Right lobe of liver (tissue), 6 donors: ENCODE data around the gene PINK1. TPM values are rescaled to one million over a fixed set of nuclear protein-coding genes. Genes with fewer than 3 reads are reported as not detected.

Source experiments
- ATAC-seq, 4 donors: fragments of 200-7000 bp; cut with Tn5 transposase; one replicate each; pipeline ENCODE4 v1.9.1; 2020; ENCODE audit warnings: mild to moderate bottlenecking in 4 of 4, moderate library complexity in 4 of 4
- DNase-seq, 3 donors: peaks; one replicate each; pipeline ENCODE4 v3.0.0-alpha.2; 2020
- H3K27ac ChIP-seq, 3 donors: fragments of 200-600 bp; one replicate each; pipeline ENCODE4 v1.8.0; 2022
- H3K27me3 ChIP-seq, 2 donors: fragments of 200-600 bp; one replicate each; pipeline ENCODE4 v1.8.0; 2022
- H3K36me3 ChIP-seq, 4 donors: fragments of 200-600 bp; sonication (generic) in 1 of 4; one replicate each; pipeline versions ENCODE4 v1.5.1 to v1.8.0; 2017 to 2022; ENCODE audit warnings: control low read depth in 1 of 4
- H3K4me1 ChIP-seq, 4 donors: fragments of 200-600 bp; sonication (generic) in 1 of 4; one replicate each; pipeline versions ENCODE4 v1.5.1 to v1.8.0; 2017 to 2022; ENCODE audit warnings: control low read depth in 1 of 4
- H3K4me3 ChIP-seq, 3 donors: fragments of 200-600 bp; one replicate each; pipeline ENCODE4 v1.8.0; 2022
- H3K9me3 ChIP-seq, 4 donors: fragments of 200-600 bp; sonication (generic) in 1 of 4; one replicate each; pipeline versions ENCODE4 v1.5.1 to v1.8.0; 2017 to 2022; ENCODE audit warnings: control low read depth in 1 of 4
- CTCF ChIP-seq, 4 donors: fragments of 200-600 bp in 3 of 4; fragments of 450-650 bp in 1 of 4; IDR thresholded peaks; one replicate each; pipeline versions ENCODE4 v1.5.1 to v1.8.0; 2016 to 2022; ENCODE audit warnings: antibody characterized with exemption in 4 of 4, mild to moderate bottlenecking in 2 of 4
- POLR2A ChIP-seq: fragments of 450-650 bp; IDR thresholded peaks from one replicate; pipeline ENCODE4 v1.6.1; 2017; ENCODE audit warnings: antibody characterized with exemption, mild to moderate bottlenecking
- WGBS: methylation state at CpG from one replicate; pipeline ENCODE4 v1.1.6; 2018; ENCODE audit warnings: low coverage, low lambda C conversion rate; ENCODE audit not compliant: insufficient coverage; ENCODE audit errors: missing lambda C conversion rate; 5-methylcytosine and 5-hydroxymethylcytosine counted together
- intact Hi-C, 2 donors: fragments of 100-400 bp; cut with DNase I; formaldehyde crosslinking; loops; one replicate each; pipeline versions ENCODE4 v1.11.2 to v1.14.1; 2022
- total RNA-seq, 6 experiments: library from RNA; depleted of rRNA in 2 of 6; stranded (reverse); fragments of >200 nt in 2 of 6; fragmentation: NEBNext Ultra II Directional in 3 of 6; extraction: Animal tissue kit (Norgen Biotek cat#: 25700) in 3 of 6; gene quantifications; one replicate each; pipeline versions ENCODE4 v1.1.0 to v1.2.4, GENCODE V29; 2016 to 2023
- donor health status: DM: no; HTN: yes; CAD: no.
- donor health status: DM: no; HTN: no; CAD: no.
- donor health status: DM: no; HTN: no; CAD: no.
- donor health status: DM: no; HTN: yes; CAD: no.
- donor health status: DM: no; HTN: yes; CAD: no.

Gene PINK1
- total RNA-seq, 6 experiments from 2014 or later, result 67.3 to 94.1 (median 83.0) TPM

- 0% methylated on average over 10 of the region's 58 CpGs for WGBS
- intact Hi-C loops, result no loop called here
- peak; percentile 97 for DNase-seq
- peaks cover 0 to 14% (median 6%) of the 10 kb centered on the region in 4 donors for H3K36me3 ChIP-seq
- no peaks in the 10 kb centered on the region for H3K27me3 ChIP-seq
- TF ChIP-seq CTCF (IDR thresholded peaks at IDR 0.05), result peak; percentile 10 to 56 (median 54)
- TF ChIP-seq POLR2A, result peak; percentile 46
- H3K27ac ChIP-seq, result peak within 1 kb of the TSS; percentile 49 to 51 (median 50)
- peak within 1 kb of the TSS; percentile 80 to 99 (median 97) for H3K4me3 ChIP-seq
- H3K4me1 ChIP-seq, result peaks cover 0 to 20% (median 9%) of the 10 kb centered on the region in 4 donors
- H3K9me3 ChIP-seq, result no peaks in the 10 kb centered on the region
- peak; percentile 93 to 97 (median 96) for ATAC-seq
Measured at GRCh38 chr1:20661207-20662109, 28.2 kb downstream of the PINK1 start, which contains the start of gene DDOST. DDOST (minus strand) TSS chr1:20661369; CDS start chr1:20661350, 19 bp downstream.

- Histone ChIP-seq H3K4me1 (peaks cover 0 to 20% (median 9%) of the 10 kb centered on the region in 4 donors), H3K27me3 (no peaks in the 10 kb centered on the region), H3K9me3 (no peaks in the 10 kb centered on the region), H3K36me3 (peaks cover 0 to 7% (median 2%) of the 10 kb centered on the region in 4 donors), H3K4me3 (peak overlapping the region; percentile 80 to 99 (median 97)), H3K27ac (peak overlapping the region; percentile 45 to 50 (median 49))
- intact Hi-C loops, result no loop called here
- no peak for DNase-seq
- TF ChIP-seq POLR2A, result no peak
- TF ChIP-seq CTCF (IDR thresholded peaks at IDR 0.05), result no peak
- 0% methylated on average over 1 of the region's 7 CpGs for WGBS
- no peak for ATAC-seq
Measured at GRCh38 chr1:20662110-20662475, 28.8 kb downstream of the PINK1 start.

- no peak for TF ChIP-seq POLR2A
- no peak for TF ChIP-seq CTCF (IDR thresholded peaks at IDR 0.05)
- DNase-seq (no peak), ATAC-seq (no peak)
- Histone ChIP-seq H3K36me3 (peaks cover 0 to 4% (median 0%) of the 10 kb centered on the region in 4 donors), H3K4me3 (no peak overlapping the region), H3K27me3 (no peaks in the 10 kb centered on the region), H3K27ac (no peak overlapping the region), H3K4me1 (peaks cover 0 to 20% (median 9%) of the 10 kb centered on the region in 4 donors), H3K9me3 (no peaks in the 10 kb centered on the region)
- intact Hi-C loops, result no loop called here
- WGBS, result 60% methylated on average over 1 of the region's 1 CpG
Measured at GRCh38 chr1:20663365-20663764, 30.1 kb downstream of the PINK1 start.

- DNase-seq, result no peak
Measured at GRCh38 chr1:20663969-20664715, 30.9 kb downstream of the PINK1 start.

More at GRCh38 chr1:20663969-20664715, 30.9 kb downstream of the PINK1 start:
- intact Hi-C loops, result no loop called here
- H3K4me3 ChIP-seq, result no peak overlapping the region
- ATAC-seq, result no peak
- no peak overlapping the region for H3K27ac ChIP-seq
- TF ChIP-seq POLR2A (no peak), CTCF (IDR thresholded peaks at IDR 0.05) (no peak)
- H3K36me3 ChIP-seq, result no peaks in the 10 kb centered on the region
- H3K9me3 ChIP-seq, result no peaks in the 10 kb centered on the region
- WGBS, result 49% methylated on average over 4 of the region's 12 CpGs
- peaks cover 0 to 18% (median 5%) of the 10 kb centered on the region in 4 donors for H3K4me1 ChIP-seq
- no peaks in the 10 kb centered on the region for H3K27me3 ChIP-seq
